Measurements from ENCODE around the gene RHOC. TPM values are rescaled to one million over a fixed set of nuclear protein-coding genes. Genes with fewer than 3 reads are reported as not detected.
A peak's percentile ranks its signal among the peaks of the same experiment; 100 is the strongest.

Gene RHOC
- total and polyA plus RNA-seq, 3 donors from 2014 or later, result 191 to 294 (median 225) TPM

GRCh38 chr1:112677501-112677900, 29.4 kb downstream of the RHOC start:
- Histone ChIP-seq H3K36me3 (ENCODE audit: low read depth, missing control alignments) (no peaks in the 10 kb centered on the region), H3K27me3 (no peaks in the 10 kb centered on the region), H3K4me3 (no peak overlapping the region), H3K9me3 (no peaks in the 10 kb centered on the region), H3K27ac (no peak overlapping the region), H3K4me1 (peaks cover 34% of the 10 kb centered on the region)
- TF ChIP-seq CTCF (IDR thresholded peaks at IDR 0.05), result no peak
- no peak for TF ChIP-seq POLR2A (IDR thresholded peaks at IDR 0.05)
- 90 to 94% methylated on average over 4 of the region's 4 CpGs for WGBS, 2 donors
- DNase-seq, result no peak
- intact Hi-C loops (cut with DNase I; ENCODE audit: low total_unique reads), result no loop called here

GRCh38 chr1:112676543-112676942, 30.4 kb downstream of the RHOC start:
- H3K4me1 ChIP-seq, result peaks cover 44% of the 10 kb centered on the region
- no peaks in the 10 kb centered on the region for H3K36me3 ChIP-seq (ENCODE audit: low read depth, missing control alignments)
- intact Hi-C loops (cut with DNase I; ENCODE audit: low total_unique reads), result no loop called here
- H3K27me3 ChIP-seq, result no peaks in the 10 kb centered on the region
- no peaks in the 10 kb centered on the region for H3K9me3 ChIP-seq
- no peak for DNase-seq
- WGBS, 2 donors, result 77 to 83% methylated on average over 3 of the region's 3 CpGs
- no peak overlapping the region for H3K4me3 ChIP-seq
- TF ChIP-seq POLR2A (IDR thresholded peaks at IDR 0.05) (no peak), CTCF (IDR thresholded peaks at IDR 0.05) (no peak)
- peak overlapping the region in 1 of 2 donors; percentile 96 for H3K27ac ChIP-seq

GRCh38 chr1:112675728-112676381, 31.1 kb downstream of the RHOC start:
- Histone ChIP-seq H3K4me1 (peaks cover 48% of the 10 kb centered on the region), H3K36me3 (ENCODE audit: low read depth, missing control alignments) (no peaks in the 10 kb centered on the region), H3K4me3 (peak overlapping the region; percentile 87 to 89), H3K27me3 (no peaks in the 10 kb centered on the region), H3K9me3 (no peaks in the 10 kb centered on the region), H3K27ac (peak overlapping the region; percentile 96)
- intact Hi-C loops (cut with DNase I; ENCODE audit: low total_unique reads), result no loop called here
- no peak for DNase-seq
- 20 to 28% methylated on average over 7 of the region's 7 CpGs for WGBS, 2 donors
- TF ChIP-seq POLR2A (IDR thresholded peaks at IDR 0.05), result no peak
- TF ChIP-seq CTCF (IDR thresholded peaks at IDR 0.05), result no peak

GRCh38 chr1:112674986-112675727, 31.8 kb downstream of the RHOC start:
- 1% methylated on average over 13 to 57 of the region's 68 CpGs for WGBS, 2 donors
- no peak for TF ChIP-seq CTCF (IDR thresholded peaks at IDR 0.05)
- TF ChIP-seq POLR2A (IDR thresholded peaks at IDR 0.05), result no peak
- H3K27me3 ChIP-seq, result no peaks in the 10 kb centered on the region
- peak overlapping the region; percentile 87 to 89 for H3K4me3 ChIP-seq
- H3K36me3 ChIP-seq (ENCODE audit: low read depth, missing control alignments), result no peaks in the 10 kb centered on the region
- intact Hi-C loops (cut with DNase I; ENCODE audit: low total_unique reads), result no loop called here
- peak overlapping the region; percentile 96 for H3K27ac ChIP-seq
- peak; percentile 71 for DNase-seq
- H3K4me1 ChIP-seq, result peaks cover 48% of the 10 kb centered on the region
- H3K9me3 ChIP-seq, result no peaks in the 10 kb centered on the region
